H9 (cell line): ENCODE results near the gene NHLRC4. TPM values are rescaled to one million over a fixed set of nuclear protein-coding genes. Genes with fewer than 3 reads are reported as not detected.

Experiments used
- DNase-seq: peaks from one replicate; pipeline ENCODE4 v3.0.0-alpha.2; 2017
- H2AFZ ChIP-seq: one replicate; pipeline ENCODE4 v1.6.1; 2013; ENCODE audit warnings: mild to moderate bottlenecking, low read length, control low read depth, moderate library complexity
- H2AK5ac ChIP-seq: 2 replicates; pipeline ENCODE4 v1.6.1; 2013; ENCODE audit warnings: low read length, control low read depth, mixed read lengths; ENCODE audit not compliant: insufficient read length
- H2BK120ac ChIP-seq: one replicate; pipeline ENCODE4 v1.6.1; 2013; ENCODE audit warnings: low read depth, mild to moderate bottlenecking, low read length, control low read depth, inconsistent platforms; ENCODE audit not compliant: poor library complexity, severe bottlenecking
- H2BK12ac ChIP-seq: 2 replicates; pipeline ENCODE4 v1.6.1; 2013; ENCODE audit warnings: low read length, control low read depth, mixed read lengths, low read depth; ENCODE audit not compliant: insufficient read length
- H2BK15ac ChIP-seq: 2 replicates; pipeline ENCODE4 v1.6.1; 2013; ENCODE audit warnings: low read depth, low read length, control low read depth
- H2BK20ac ChIP-seq: one replicate; pipeline ENCODE4 v1.6.1; 2013; ENCODE audit warnings: low read depth, mild to moderate bottlenecking, low read length, control low read depth, inconsistent platforms; ENCODE audit not compliant: poor library complexity, severe bottlenecking
- H2BK5ac ChIP-seq: 2 replicates; pipeline ENCODE4 v1.6.1; 2013; ENCODE audit warnings: low read length, control low read depth, mixed read lengths; ENCODE audit not compliant: insufficient read length
- H3K14ac ChIP-seq: 2 replicates; pipeline ENCODE4 v1.6.1; 2013; ENCODE audit warnings: low read length, control low read depth; ENCODE audit not compliant: insufficient read depth
- H3K18ac ChIP-seq: 2 replicates; pipeline ENCODE4 v1.6.1; 2013; ENCODE audit warnings: low read depth, mild to moderate bottlenecking, mixed read lengths, low read length, control low read depth; ENCODE audit not compliant: insufficient read length
- H3K23ac ChIP-seq: 2 replicates; pipeline ENCODE4 v1.6.1; 2013; ENCODE audit warnings: low read length, control low read depth, mixed read lengths, low read depth; ENCODE audit not compliant: insufficient read length
- H3K23me2 ChIP-seq: 2 replicates; pipeline ENCODE4 v1.6.1; 2013; ENCODE audit warnings: low read depth, mild to moderate bottlenecking, mixed read lengths, low read length, control low read depth; ENCODE audit not compliant: insufficient read length, poor library complexity, severe bottlenecking
- H3K27ac ChIP-seq: 2 replicates; pipeline ENCODE4 v1.5.1; 2013; ENCODE audit warnings: low read length, control low read depth, mixed read lengths, low read depth; ENCODE audit not compliant: insufficient read length
- H3K27me3 ChIP-seq: 2 replicates; pipeline ENCODE4 v1.6.1; 2013; ENCODE audit warnings: low read length, control low read depth, inconsistent platforms; ENCODE audit not compliant: insufficient read depth
- H3K4ac ChIP-seq: 2 replicates; pipeline ENCODE4 v1.6.1; 2013; ENCODE audit warnings: low read depth, mild to moderate bottlenecking, control low read depth, inconsistent platforms, low read length, moderate library complexity
- H3K4me1 ChIP-seq: 2 replicates; pipeline ENCODE4 v1.6.1; 2013; ENCODE audit warnings: low read length, control low read depth, inconsistent platforms; ENCODE audit not compliant: insufficient read depth
- H3K4me2 ChIP-seq: 2 replicates; pipeline ENCODE4 v1.6.1; 2013; ENCODE audit warnings: low read length, control low read depth, mixed read lengths; ENCODE audit not compliant: insufficient read length, insufficient read depth
- H3K56ac ChIP-seq: 2 replicates; pipeline ENCODE4 v1.6.1; 2013; ENCODE audit warnings: low read depth, mild to moderate bottlenecking, mixed read lengths, low read length, control low read depth; ENCODE audit not compliant: insufficient read length
- H3K79me1 ChIP-seq: 2 replicates; pipeline ENCODE4 v1.6.1; 2013; ENCODE audit warnings: low read depth, mild to moderate bottlenecking, moderate library complexity, low read length, control low read depth, inconsistent platforms; ENCODE audit not compliant: insufficient read depth, poor library complexity, severe bottlenecking
- H3K79me2 ChIP-seq: 2 replicates; pipeline ENCODE4 v1.6.1; 2013; ENCODE audit warnings: low read length, control low read depth, inconsistent platforms; ENCODE audit not compliant: insufficient read depth
- H3K9ac ChIP-seq: 2 replicates; pipeline ENCODE4 v1.6.1; 2013; ENCODE audit warnings: low read length, control low read depth, mixed read lengths; ENCODE audit not compliant: insufficient read length; ENCODE audit errors: extremely low read depth
- H3K9me3 ChIP-seq: one replicate; pipeline ENCODE4 v1.6.1; 2013; ENCODE audit warnings: low read depth, low read length, inconsistent platforms; ENCODE audit not compliant: control insufficient read depth
- H3T11ph ChIP-seq: one replicate; pipeline ENCODE4 v1.6.1; 2013; ENCODE audit warnings: mild to moderate bottlenecking, low read length, control low read depth, inconsistent platforms
- H4K20me1 ChIP-seq: one replicate; pipeline ENCODE4 v1.6.1; 2013; ENCODE audit not compliant: control insufficient read depth, insufficient read length, insufficient read depth
- H4K5ac ChIP-seq: 2 replicates; pipeline ENCODE4 v1.6.1; 2013; ENCODE audit warnings: low read depth, mild to moderate bottlenecking, mixed read lengths, low read length, control low read depth; ENCODE audit not compliant: insufficient read length
- H4K8ac ChIP-seq: replicated peaks from 2 replicates; pipeline ENCODE4 v1.6.1; 2013; ENCODE audit warnings: low read length, control low read depth, mixed read lengths, low read depth; ENCODE audit not compliant: insufficient read length
- H4K91ac ChIP-seq: 2 replicates; pipeline ENCODE4 v1.6.1; 2013; ENCODE audit warnings: low read depth, mild to moderate bottlenecking, moderate library complexity, mixed read lengths, low read length, control low read depth; ENCODE audit not compliant: insufficient read length
- H3K27ac Mint-ChIP-seq, 3 experiments: 2 replicates in 2 of 3; 3 replicates in 1 of 3; pipeline ENCODE4 v1.8.0; 2020 to 2021; ENCODE audit warnings: mixed read lengths in 3 of 3, mild to moderate bottlenecking in 1 of 3, moderate library complexity in 1 of 3
- H3K27me3 Mint-ChIP-seq: 2 replicates; pipeline ENCODE4 v1.8.0; 2021; ENCODE audit warnings: low read depth, mild to moderate bottlenecking, moderate library complexity, mixed read lengths
- H3K36me3 Mint-ChIP-seq, 3 experiments: 2 replicates in 2 of 3; 3 replicates in 1 of 3; pipeline ENCODE4 v1.8.0; 2020 to 2021; ENCODE audit warnings: low read depth in 3 of 3, mixed read lengths in 3 of 3; ENCODE audit not compliant: insufficient read depth in 1 of 3
- H3K4me1 Mint-ChIP-seq, 2 experiments: 2 replicates each; pipeline ENCODE4 v1.8.0; 2020; ENCODE audit warnings: mixed read lengths in 2 of 2
- H3K4me3 Mint-ChIP-seq, 2 experiments: 2 replicates in 1 of 2; 3 replicates in 1 of 2; pipeline ENCODE4 v1.8.0; 2020 to 2021; ENCODE audit warnings: mild to moderate bottlenecking in 2 of 2, mixed read lengths in 2 of 2, moderate library complexity in 1 of 2
- H3K9me3 Mint-ChIP-seq, 2 experiments: 2 replicates in 1 of 2; 3 replicates in 1 of 2; pipeline ENCODE4 v1.8.0; 2020; ENCODE audit warnings: mild to moderate bottlenecking in 2 of 2, mixed read lengths in 2 of 2, moderate library complexity in 1 of 2
- CTCF ChIP-seq: fragments of 200-600 bp; sonication (generic); conservative IDR thresholded peaks from 3 replicates; pipeline ENCODE4 v1.8.0; 2021; ENCODE audit warnings: antibody characterized with exemption, mild to moderate bottlenecking
- WGBS: extraction: QIAGEN DNeasy Blood & Tissue Kit; methylation state at CpG from one replicate; pipeline ENCODE4 v1.1.7; 2013; ENCODE audit warnings: missing lambda C conversion rate, low lambda C conversion rate, mixed read lengths; ENCODE audit not compliant: insufficient read length; ENCODE audit errors: extremely low coverage; 5-methylcytosine and 5-hydroxymethylcytosine counted together
- total RNA-seq: library from RNA; stranded (reverse); gene quantifications from 2 replicates; pipeline ENCODE4 v1.2.1, GENCODE V29; 2021

NHLRC4 gene
- total RNA-seq, 1 experiment from 2014 or later, result 0.42 TPM

DNA sequence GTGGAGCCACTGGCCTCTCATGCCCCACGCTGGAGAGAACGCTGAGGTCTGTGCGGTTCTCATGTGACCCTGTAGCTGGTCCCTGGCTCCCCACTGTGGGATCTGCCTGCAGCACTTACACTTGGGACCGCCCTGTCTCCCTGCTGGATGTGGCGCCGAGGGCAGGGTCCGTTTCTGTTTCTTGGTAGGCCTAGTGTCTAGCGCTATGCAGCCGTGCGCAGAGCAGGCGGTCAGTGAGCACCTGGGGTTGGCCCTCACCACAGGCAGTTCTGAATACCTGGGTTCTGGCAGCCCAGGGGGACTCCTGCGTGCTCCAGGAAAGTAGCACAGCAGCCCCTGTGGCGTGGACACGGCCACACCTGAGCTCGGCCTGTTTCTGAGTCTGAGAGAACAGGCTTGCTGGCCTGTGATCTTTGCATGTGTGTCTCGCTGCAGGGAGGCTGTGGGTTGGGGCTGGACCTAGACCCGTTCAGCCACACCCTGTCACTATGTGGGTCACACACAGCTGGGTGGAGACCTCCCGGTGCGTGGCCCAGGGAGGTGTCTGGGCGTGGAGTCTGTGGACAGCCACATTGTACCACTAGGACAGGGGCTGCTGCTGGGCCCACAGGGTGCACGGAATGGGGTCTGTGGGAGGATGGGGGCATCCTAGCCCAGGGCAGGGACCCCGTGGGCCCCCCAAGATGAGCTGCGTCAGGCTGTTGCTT, 36.5 kb upstream of the NHLRC4 start:
- H3K4me3 Mint-ChIP-seq, result peak overlapping the region; percentile 50 to 88; a peak in 3 of 5 replicates
- peak overlapping the region in 1 of 3 experiments; percentile 35; a peak in 3 of 7 replicates for H3K27ac Mint-ChIP-seq

More for the DNA sequence above, 36.5 kb upstream of the NHLRC4 start:
- H4K5ac ChIP-seq, result no peak overlapping the region
- H3T11ph ChIP-seq, result no peak overlapping the region
- no peak overlapping the region for H3K4ac ChIP-seq
- H3K79me2 ChIP-seq, result peaks cover 22% of the 10 kb centered on the region; the same call in 1 of the 2 replicates
- H3K79me1 ChIP-seq, result no peaks in the 10 kb centered on the region
- H2BK12ac ChIP-seq, result no peak overlapping the region
- WGBS, result no CpG with 5 or more reads among the region's 23 CpGs
- DNase-seq, result no peak
- no peak overlapping the region for H2BK15ac ChIP-seq
- H2AFZ ChIP-seq, result no peak overlapping the region
- Mint-ChIP-seq H3K4me1 (peaks cover 18% of the 10 kb centered on the region in 2 experiments), H3K9me3 (no peaks in the 10 kb centered on the region), H3K27me3 (no peaks in the 10 kb centered on the region), H3K36me3 (peaks cover 0 to 11% (median 8%) of the 10 kb centered on the region in 3 experiments; a peak in 3 of 7 replicates)
- H3K23me2 ChIP-seq, result peaks cover 13% of the 10 kb centered on the region
- TF ChIP-seq CTCF, result no peak
- no peak overlapping the region for H4K91ac ChIP-seq
- H2BK5ac ChIP-seq, result no peak overlapping the region
- peaks cover 6% of the 10 kb centered on the region for H4K20me1 ChIP-seq
- no peaks in the 10 kb centered on the region for H3K9me3 ChIP-seq
- H3K23ac ChIP-seq, result no peak overlapping the region
- no peak overlapping the region for H2AK5ac ChIP-seq
- H3K14ac ChIP-seq, result no peak overlapping the region; the same call in 1 of the 2 replicates
- H3K9ac ChIP-seq, result no peak overlapping the region
- no peak overlapping the region for H2BK20ac ChIP-seq
- no peaks in the 10 kb centered on the region; the same call in 1 of the 2 replicates for H3K4me1 ChIP-seq
- no peak overlapping the region for H3K4me2 ChIP-seq
- no peaks in the 10 kb centered on the region for H3K27me3 ChIP-seq
- H3K18ac ChIP-seq, result no peak overlapping the region
- H3K27ac ChIP-seq, result no peak overlapping the region
- no peak overlapping the region for H3K56ac ChIP-seq
- no peak overlapping the region for H2BK120ac ChIP-seq
- H4K8ac ChIP-seq, result no peak overlapping the region
